ENCODE measurements around the gene CA6.
"Not testable (repeated sequence)": the region's sequence is repeated elsewhere in the genome, so short reads cannot be mapped to it uniquely, and the experiment has no call there.

The CA6 gene

DNA sequence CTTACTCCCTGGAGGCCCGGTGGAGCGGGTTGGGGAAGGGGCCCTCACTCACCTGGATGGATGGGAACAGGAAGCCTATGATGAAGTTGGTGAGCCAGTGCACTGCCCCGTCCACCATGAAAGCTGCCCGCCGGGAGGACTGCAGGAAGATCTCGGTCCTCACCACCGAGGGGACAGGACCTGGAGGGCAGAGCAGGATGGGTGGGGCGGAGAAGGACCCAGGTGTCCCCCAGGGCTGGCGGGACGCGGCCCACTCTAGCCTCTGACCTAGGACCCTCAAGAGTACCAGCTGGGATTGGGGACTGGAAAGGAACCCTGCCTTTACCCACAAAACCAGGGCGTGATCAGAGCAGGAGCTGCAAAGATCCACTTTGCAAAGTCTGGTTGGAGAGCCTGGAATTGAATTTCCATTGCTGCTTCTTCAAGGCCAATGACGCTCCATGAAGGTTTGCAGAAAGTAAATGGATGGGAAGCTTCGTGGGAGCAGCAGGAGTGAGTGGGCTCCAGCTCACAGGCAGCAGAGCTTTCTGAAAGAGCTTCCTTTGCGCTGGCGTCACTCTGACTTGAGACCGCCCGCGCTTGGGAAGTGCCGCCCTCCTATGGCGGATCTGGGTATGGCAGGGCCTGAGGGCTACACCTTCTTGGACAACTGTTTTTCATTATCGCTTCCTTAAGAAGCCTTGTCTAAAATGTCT, 59.2 kb downstream of the CA6 start:
- DNase-seq (ENCODE audit: low spot score), result peak; percentile 80

- DNase-seq (ENCODE audit: low spot score), result no peak
Observed at GRCh38 chr1:9005395-9005708, 59.7 kb downstream of the CA6 start.

DNA sequence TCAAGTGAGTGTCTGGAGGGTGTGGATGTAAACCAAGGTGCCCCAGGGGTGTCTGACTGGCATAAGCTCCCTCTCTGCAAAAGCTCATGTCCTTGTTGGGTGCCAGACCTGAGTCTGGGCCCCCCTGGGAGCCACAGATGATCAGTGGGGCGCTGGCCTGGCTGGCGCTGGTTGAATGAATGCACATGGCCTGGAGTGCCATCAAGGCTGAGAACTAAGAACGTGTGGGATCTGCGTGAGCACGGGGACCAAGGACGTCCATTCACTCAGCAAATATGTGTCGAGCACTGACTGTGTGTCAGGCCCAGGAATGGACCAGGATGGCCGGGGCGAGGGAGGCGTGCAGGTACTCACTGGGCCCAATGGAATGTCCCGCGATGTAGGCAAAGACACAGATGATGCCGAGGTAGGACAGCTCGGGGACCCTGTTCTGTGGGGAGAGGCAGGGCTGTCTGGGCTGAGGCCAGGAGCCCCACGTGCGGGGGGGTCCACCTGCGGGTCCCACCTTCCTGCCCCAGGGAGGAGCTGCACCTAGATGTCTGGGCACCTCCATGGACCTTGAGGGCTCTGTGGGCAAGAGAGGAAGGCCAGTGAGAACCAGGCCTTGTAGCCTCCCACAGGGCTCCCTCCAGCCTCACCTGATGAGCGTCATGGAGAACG, 61.4 kb downstream of the CA6 start:
- DNase-seq (ENCODE audit: low spot score), result no peak

DNA sequence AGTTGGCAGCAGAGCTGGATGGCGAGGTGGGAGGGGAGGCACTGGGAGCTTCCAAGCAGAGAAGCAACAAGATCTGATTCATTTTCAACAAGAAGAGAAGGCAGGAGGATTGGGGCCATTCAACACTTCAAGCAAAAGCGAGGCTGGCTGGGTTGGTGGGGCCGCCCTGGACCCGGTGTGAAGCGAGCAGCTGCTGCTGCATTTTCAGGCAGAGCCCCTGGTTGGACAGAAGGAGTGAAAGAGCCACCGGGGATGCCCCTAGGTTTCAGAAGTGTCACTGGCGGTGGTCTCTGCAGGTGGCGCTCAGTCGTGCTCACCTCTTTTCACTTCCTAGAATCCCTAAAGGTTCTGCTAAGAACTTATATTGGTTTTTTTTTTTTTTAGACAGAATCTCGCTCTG, 62.6 kb downstream of the CA6 start:
- no peak for DNase-seq (ENCODE audit: low spot score)

DNA sequence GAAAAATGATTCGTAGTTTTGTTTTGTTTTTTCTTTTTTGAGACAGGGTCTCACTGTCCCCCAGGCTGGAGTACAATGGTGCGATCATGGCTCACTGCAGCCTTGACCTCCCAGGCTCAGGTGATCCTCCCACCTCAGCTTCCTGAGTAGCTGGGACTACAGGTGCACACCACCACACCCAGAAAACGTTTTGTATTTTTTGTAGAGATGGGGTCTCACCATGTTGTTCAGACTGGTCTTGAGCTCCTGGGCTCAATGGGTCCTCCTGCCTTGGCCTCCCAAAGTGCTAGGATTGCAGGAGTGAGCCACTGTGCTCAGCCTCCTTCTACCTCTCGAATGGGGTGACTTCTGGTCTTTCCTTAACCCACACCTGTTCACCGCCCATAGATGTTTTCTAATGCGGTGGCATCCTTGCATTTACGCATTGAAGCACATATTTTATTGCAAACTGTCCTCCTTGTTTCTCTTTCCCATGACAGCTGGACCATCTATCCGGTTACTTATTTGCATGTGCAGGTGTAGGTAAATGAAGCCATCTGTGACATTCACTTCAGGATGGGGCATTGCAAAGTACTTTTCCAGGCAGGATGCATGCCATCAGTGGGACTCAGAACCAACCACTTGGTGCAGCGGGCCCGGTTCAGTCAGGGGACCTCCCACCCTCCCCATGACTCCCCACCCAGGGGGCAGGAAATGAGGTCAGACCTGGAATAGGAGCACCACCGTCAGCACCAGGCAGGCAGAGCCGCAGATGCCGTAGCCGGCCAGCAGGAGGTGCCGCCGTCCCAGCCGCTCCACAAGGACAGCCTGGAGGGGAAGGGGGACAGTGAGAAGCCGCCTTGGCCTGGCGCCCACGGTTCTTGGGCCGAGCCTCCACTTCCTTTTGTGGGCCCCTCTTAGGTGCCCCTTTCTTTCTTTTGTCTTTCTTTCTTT, 64.0 kb downstream of the CA6 start:
- DNase-seq (ENCODE audit: low spot score), result no peak

DNA sequence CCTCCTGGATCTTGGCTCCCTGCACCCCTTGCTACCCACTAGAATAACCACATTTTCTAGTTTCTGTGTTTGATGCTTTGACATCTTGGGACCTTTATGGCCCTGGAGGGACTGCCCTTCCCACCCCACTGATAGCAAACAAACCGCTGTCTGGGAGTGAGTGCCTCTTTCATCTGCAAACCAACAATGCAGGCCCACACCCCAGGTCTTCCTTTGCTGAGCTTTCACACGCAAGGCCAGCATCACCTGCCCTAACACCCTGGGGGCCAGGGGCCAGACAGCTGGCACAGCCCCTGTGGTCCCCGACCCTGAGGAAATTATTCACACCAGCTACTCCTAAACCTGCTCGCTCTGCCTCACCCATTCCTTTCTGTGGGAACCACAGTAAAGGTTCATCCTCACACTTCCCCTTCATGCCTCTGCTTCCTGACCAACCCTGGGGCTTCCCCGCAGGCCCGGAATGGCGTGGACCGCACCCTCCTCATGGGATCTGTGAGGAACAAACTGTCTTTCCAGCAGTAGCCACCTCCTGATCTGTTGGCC, 65.2 kb downstream of the CA6 start:
- DNase-seq (ENCODE audit: low spot score), result no peak

GRCh38 chr1:9013819-9014218, 68.2 kb downstream of the CA6 start:
- DNase-seq (ENCODE audit: low spot score), result no peak

DNA sequence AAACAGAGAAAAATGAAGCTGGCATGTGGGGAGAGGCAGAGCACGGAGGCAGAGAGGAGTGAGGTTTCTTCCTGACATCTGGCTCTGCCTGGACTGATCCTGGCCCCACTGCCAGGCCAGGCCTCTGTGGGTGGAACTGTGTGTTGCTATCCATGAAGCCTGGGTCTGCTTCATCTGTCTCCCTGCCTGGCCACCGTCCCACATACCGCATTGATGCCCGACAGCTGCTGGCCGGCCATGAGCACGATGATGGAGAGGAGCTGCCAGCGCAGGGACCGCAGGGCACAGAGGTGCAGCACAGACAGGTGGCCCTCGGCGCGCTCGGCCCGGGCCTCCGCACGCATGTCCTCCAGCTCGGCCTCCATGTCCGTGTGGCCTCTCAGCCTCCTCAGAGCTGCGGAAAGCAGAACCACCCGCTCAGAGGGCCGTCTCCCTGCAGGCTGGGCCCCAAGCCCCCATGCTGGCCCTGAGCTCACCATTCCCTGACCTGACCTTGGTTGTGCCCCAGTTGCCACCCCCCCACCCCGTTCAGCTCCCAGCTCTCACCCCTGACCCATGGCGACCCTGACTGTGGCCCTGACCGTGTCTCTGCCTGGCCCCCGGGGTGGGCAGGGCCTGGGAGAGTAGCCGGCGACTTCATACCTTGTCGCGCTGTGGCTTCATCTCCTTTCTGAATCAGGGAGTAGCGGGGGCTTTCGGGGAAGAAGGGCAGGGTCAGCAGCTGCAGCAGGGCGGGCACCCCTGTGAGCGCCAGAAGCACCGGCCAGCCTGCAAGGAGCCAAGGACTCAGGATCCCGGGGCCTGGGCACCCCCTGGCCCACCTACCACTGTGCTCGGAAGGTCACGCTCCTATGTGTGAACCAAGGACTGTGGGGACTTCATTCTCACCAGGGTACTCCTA, 69.1 kb downstream of the CA6 start:
- no peak for DNase-seq (ENCODE audit: low spot score)

DNA sequence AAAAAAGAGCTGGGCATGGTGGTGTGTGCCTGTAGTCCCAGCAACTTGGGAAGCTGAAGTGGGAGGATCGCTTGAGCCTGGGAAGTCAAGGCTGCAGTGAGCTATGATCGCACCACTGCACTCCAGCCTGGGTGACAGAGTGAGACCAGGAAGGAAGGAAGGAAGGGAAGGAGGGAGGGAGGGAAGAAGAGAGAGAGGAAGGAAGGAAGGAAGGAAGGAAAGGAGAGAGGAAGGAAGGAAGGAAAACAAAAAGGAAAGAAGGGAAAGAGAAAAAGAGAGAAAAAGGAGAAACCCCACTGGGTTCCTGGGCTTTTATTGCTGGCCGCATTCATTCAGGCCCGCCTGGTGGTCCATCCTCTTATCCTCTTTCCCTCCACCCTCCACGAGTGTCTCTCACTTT, 70.8 kb downstream of the CA6 start:
- no peak for DNase-seq (ENCODE audit: low spot score)

- no peak for DNase-seq (ENCODE audit: low spot score)
Observed at GRCh38 chr1:9018333-9018732, 72.7 kb downstream of the CA6 start.

GRCh38 chr1:9019896-9020295, 74.2 kb downstream of the CA6 start:
- DNase-seq (ENCODE audit: low spot score), result no peak

GRCh38 chr1:9020305-9020704, 74.6 kb downstream of the CA6 start:
- no peak for DNase-seq (ENCODE audit: low spot score)

DNA sequence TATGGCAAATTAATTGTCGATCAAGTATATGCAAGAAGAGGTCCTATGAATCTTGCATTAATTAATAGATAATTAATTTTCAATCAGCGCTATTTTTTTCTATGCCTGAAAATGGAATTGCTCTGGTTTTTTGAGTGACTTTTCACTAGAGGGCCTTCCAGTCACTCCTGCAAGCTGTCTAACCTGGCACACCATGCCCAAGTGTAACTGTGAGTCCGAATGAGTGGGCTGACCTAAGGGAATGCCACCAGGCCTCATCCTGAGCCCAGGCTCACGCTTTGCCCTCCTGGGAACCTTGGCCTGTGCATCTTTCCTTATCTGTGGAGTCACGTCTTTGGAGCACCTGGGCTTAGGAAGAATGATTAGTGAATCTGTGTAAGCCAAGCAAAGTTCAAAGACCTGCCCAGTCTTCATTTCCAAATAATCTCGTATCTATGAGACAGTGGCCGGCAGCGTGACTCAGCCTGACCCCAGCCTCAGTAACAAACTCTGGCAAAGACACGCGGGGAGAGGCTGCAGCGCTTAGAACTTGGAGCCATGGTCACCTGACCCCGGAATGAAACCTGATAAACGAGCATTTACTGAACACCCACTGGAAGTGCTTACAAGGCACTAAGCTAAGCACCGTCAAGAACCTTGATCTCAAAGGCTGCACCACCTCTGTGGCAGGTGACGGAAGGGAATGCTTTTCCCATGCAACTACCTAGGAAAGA, 76.5 kb downstream of the CA6 start:
- DNase-seq (ENCODE audit: low spot score), result not testable (repeated sequence)

GRCh38 chr1:9022773-9023172, 77.1 kb downstream of the CA6 start:
- no peak for DNase-seq (ENCODE audit: low spot score)

All from kidney capillary endothelial cell (primary cell).